ENCODE data around the gene SUMO3.

The SUMO3 gene

GRCh38 chr21:44858291-44858690, 40.4 kb upstream of the SUMO3 start:
- TF ChIP-seq CTCF (IDR thresholded peaks at IDR 0.05; ENCODE audit: insufficient read depth, low read depth, low read length, missing control alignments), result no peak
- no peak for DNase-seq (ENCODE audit: low read depth)
- H3K4me3 ChIP-seq (ENCODE audit: low read depth, low read length), result no peak overlapping the region

DNA sequence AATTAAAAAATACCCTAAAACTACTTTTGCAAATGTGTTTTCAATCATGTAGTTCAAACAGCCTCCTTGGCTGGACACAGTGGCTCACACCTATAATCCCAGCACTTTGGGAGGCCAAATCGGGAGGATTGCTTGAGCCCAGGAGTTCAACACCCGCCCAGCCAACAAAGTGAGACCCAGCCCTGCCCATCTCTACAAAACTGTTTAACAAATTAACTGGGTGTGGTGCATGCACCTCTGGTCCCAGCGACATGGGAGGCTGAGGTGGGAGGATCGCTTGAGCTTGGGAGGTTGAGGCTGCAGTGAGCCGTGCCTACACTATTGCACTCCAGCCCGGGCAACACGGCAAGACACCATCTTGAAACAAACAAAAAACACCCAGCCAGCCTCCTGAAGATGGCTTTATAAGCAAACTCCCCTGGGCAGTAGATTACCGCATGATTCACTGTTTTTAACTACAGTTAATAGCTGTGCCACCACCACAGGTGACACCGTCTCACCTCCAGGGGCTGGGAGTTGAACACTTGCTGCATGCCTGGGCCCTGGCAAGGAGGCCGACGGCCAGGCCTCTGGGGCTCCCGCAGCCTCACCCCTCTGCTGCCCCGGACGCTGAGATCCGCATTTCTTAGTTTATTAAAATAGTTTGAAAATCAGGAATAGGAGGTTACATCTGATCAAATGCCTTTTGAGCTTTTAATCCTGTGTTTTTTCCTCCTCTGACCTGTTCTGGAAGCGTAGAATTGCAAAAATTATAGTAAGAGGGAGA, 39.4 kb upstream of the SUMO3 start:
- no peak overlapping the region for H3K4me3 ChIP-seq (ENCODE audit: low read depth, low read length)
- no peak for DNase-seq (ENCODE audit: low read depth)
- no peak for TF ChIP-seq CTCF (IDR thresholded peaks at IDR 0.05; ENCODE audit: insufficient read depth, low read depth, low read length, missing control alignments)

- DNase-seq (ENCODE audit: low read depth), result no peak
- no peak for TF ChIP-seq CTCF (IDR thresholded peaks at IDR 0.05; ENCODE audit: insufficient read depth, low read depth, low read length, missing control alignments)
- H3K4me3 ChIP-seq (ENCODE audit: low read depth, low read length), result no peak overlapping the region
Observed at GRCh38 chr21:44856131-44856530, 38.3 kb upstream of the SUMO3 start.

- no peak for DNase-seq (ENCODE audit: low read depth)
- TF ChIP-seq CTCF (IDR thresholded peaks at IDR 0.05; ENCODE audit: insufficient read depth, low read depth, low read length, missing control alignments), result no peak
- H3K4me3 ChIP-seq (ENCODE audit: low read depth, low read length), result no peak overlapping the region
Observed at GRCh38 chr21:44855572-44855971, 37.7 kb upstream of the SUMO3 start.

GRCh38 chr21:44854664-44855446, 37.0 kb upstream of the SUMO3 start:
- TF ChIP-seq CTCF (IDR thresholded peaks at IDR 0.05; ENCODE audit: insufficient read depth, low read depth, low read length, missing control alignments), result no peak
- no peak for DNase-seq (ENCODE audit: low read depth)

DNA sequence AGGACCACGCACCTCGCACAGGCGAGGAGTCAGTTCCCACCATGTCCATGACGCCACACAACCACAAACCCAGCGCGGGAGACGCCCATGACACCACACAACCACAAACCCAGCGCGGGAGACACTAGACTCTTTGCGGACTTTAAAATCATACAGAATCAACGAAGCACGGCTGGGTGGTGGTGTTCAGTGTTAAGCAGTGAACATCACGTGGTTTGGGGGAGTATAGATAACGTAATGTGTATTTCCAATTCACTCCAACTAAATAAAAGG, 36.5 kb upstream of the SUMO3 start:
- H3K4me3 ChIP-seq (ENCODE audit: low read depth, low read length), result no peak overlapping the region
- no peak for DNase-seq (ENCODE audit: low read depth)
- TF ChIP-seq CTCF (IDR thresholded peaks at IDR 0.05; ENCODE audit: insufficient read depth, low read depth, low read length, missing control alignments), result no peak

More at GRCh38 chr21:44854664-44855446, 37.0 kb upstream of the SUMO3 start:
- H3K4me3 ChIP-seq (ENCODE audit: low read depth, low read length), result no peak overlapping the region
